WTC11 (cell line): ENCODE measurements around the gene ANO7.

Experiments
- CBFB ChIP-seq: sonication (generic); formaldehyde crosslinking; IDR thresholded peaks from 2 replicates; pipeline ENCODE4 v1.8.1; 2022; ENCODE audit warnings: mild to moderate bottlenecking, low read depth, missing genetic modification reagents
- TF ChIP-seq, protein P1 (sequence below): sonication (generic); formaldehyde crosslinking; IDR thresholded peaks from 2 replicates; pipeline ENCODE4 v1.8.1; 2022; ENCODE audit warnings: low read depth, missing genetic modification reagents, borderline replicate concordance
- TF ChIP-seq, protein P2 (sequence below): fragments of 200-600 bp; IDR thresholded peaks from 2 replicates; pipeline ENCODE4 v1.8.0; 2022; ENCODE audit warnings: antibody characterized with exemption
- TF ChIP-seq, protein P3 (sequence below): sonication (generic); formaldehyde crosslinking; IDR thresholded peaks from 2 replicates; pipeline ENCODE4 v1.8.1; 2023; ENCODE audit warnings: mild to moderate bottlenecking, missing genetic modification reagents
- TF ChIP-seq, protein P4 (sequence below): sonication (generic); formaldehyde crosslinking; IDR thresholded peaks from 2 replicates; pipeline ENCODE4 v1.8.1; 2022; ENCODE audit warnings: mild to moderate bottlenecking, missing genetic modification reagents, moderate library complexity, borderline replicate concordance

DNA sequence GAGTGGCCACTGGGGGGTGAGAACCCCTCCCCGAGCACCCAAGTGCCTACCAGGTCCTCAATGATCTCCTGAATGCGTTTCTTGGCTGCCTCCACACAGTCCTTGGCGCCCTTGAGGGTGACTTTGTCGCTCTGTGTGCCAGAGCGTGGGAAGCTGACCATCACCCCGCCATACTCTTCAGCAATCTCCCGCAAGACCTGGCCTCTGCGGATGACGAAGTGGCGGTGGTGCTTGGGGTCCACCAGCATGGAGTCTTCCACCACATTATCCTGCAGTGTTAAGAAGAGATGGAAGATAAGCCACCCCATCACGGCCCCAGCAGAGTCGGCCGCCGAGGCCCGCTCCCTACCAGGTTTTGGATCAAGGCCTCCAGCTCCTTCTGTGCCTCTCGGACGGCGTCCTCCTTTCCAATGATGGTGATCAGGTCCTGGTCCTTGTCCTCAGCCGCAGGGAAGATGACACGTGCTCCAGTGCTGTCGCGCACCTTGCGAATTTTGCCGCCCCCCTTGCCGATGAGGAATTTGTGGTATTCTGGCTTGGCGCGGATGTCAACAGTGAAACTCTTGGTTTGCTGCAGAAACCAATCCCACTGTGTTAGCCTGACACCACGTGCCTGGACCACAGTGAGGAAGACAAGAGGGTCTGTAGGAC lies 51.2 kb downstream of the ANO7 start:
- TF ChIP-seq, protein P1, sequence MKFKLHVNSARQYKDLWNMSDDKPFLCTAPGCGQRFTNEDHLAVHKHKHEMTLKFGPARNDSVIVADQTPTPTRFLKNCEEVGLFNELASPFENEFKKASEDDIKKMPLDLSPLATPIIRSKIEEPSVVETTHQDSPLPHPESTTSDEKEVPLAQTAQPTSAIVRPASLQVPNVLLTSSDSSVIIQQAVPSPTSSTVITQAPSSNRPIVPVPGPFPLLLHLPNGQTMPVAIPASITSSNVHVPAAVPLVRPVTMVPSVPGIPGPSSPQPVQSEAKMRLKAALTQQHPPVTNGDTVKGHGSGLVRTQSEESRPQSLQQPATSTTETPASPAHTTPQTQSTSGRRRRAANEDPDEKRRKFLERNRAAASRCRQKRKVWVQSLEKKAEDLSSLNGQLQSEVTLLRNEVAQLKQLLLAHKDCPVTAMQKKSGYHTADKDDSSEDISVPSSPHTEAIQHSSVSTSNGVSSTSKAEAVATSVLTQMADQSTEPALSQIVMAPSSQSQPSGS (CRISPR knock-in tag), result no peak
- TF ChIP-seq, protein P2, sequence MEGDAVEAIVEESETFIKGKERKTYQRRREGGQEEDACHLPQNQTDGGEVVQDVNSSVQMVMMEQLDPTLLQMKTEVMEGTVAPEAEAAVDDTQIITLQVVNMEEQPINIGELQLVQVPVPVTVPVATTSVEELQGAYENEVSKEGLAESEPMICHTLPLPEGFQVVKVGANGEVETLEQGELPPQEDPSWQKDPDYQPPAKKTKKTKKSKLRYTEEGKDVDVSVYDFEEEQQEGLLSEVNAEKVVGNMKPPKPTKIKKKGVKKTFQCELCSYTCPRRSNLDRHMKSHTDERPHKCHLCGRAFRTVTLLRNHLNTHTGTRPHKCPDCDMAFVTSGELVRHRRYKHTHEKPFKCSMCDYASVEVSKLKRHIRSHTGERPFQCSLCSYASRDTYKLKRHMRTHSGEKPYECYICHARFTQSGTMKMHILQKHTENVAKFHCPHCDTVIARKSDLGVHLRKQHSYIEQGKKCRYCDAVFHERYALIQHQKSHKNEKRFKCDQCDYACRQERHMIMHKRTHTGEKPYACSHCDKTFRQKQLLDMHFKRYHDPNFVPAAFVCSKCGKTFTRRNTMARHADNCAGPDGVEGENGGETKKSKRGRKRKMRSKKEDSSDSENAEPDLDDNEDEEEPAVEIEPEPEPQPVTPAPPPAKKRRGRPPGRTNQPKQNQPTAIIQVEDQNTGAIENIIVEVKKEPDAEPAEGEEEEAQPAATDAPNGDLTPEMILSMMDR, result no peak
- TF ChIP-seq, protein P3, sequence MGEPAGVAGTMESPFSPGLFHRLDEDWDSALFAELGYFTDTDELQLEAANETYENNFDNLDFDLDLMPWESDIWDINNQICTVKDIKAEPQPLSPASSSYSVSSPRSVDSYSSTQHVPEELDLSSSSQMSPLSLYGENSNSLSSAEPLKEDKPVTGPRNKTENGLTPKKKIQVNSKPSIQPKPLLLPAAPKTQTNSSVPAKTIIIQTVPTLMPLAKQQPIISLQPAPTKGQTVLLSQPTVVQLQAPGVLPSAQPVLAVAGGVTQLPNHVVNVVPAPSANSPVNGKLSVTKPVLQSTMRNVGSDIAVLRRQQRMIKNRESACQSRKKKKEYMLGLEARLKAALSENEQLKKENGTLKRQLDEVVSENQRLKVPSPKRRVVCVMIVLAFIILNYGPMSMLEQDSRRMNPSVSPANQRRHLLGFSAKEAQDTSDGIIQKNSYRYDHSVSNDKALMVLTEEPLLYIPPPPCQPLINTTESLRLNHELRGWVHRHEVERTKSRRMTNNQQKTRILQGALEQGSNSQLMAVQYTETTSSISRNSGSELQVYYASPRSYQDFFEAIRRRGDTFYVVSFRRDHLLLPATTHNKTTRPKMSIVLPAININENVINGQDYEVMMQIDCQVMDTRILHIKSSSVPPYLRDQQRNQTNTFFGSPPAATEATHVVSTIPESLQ, result no peak
- TF ChIP-seq, protein P4, sequence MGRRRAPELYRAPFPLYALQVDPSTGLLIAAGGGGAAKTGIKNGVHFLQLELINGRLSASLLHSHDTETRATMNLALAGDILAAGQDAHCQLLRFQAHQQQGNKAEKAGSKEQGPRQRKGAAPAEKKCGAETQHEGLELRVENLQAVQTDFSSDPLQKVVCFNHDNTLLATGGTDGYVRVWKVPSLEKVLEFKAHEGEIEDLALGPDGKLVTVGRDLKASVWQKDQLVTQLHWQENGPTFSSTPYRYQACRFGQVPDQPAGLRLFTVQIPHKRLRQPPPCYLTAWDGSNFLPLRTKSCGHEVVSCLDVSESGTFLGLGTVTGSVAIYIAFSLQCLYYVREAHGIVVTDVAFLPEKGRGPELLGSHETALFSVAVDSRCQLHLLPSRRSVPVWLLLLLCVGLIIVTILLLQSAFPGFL (CRISPR knock-in tag), result no peak
- no peak for TF ChIP-seq CBFB
